NCI-H128 (cell line): ENCODE results near the gene FGD2.

Experiments
- DNase-seq: peaks from one replicate; lab custom pipeline; 2025; ENCODE audit not compliant: unreplicated experiment; lab: John Stamatoyannopoulos, UW

FGD2 gene

GRCh38 chr6:37017606-37018197 lies 12.2 kb downstream of the FGD2 start:
- DNase-seq = no peak

- peak; percentile 84 for DNase-seq
These were observed 13.0 kb downstream of the FGD2 start for GRCh38 chr6:37018198-37019064.

GRCh38 chr6:37019065-37019450 lies 13.6 kb downstream of the FGD2 start:
- DNase-seq = peak; percentile 25

- no peak for DNase-seq
These were observed 14.9 kb downstream of the FGD2 start for GRCh38 chr6:37020381-37020780.

GRCh38 chr6:37020812-37021211 lies 15.4 kb downstream of the FGD2 start:
- DNase-seq = no peak

- DNase-seq = no peak
These were observed 16.1 kb downstream of the FGD2 start for GRCh38 chr6:37021356-37022129.

GRCh38 chr6:37022135-37022863 lies 16.8 kb downstream of the FGD2 start:
- no peak for DNase-seq

- no peak for DNase-seq
These were observed 19.3 kb downstream of the FGD2 start for GRCh38 chr6:37024656-37025337.

- no peak for DNase-seq
These were observed 20.4 kb downstream of the FGD2 start for GRCh38 chr6:37025621-37026466.

GRCh38 chr6:37027036-37027720 lies 21.7 kb downstream of the FGD2 start:
- DNase-seq = no peak

- DNase-seq = no peak
These were observed 22.5 kb downstream of the FGD2 start for GRCh38 chr6:37027811-37028469.

- no peak for DNase-seq
These were observed 24.0 kb downstream of the FGD2 start for GRCh38 chr6:37029249-37029971.

GRCh38 chr6:37030599-37030998 lies 25.1 kb downstream of the FGD2 start:
- DNase-seq = no peak

GRCh38 chr6:37032239-37032638 lies 26.8 kb downstream of the FGD2 start:
- no peak for DNase-seq

GRCh38 chr6:37033255-37033654 lies 27.8 kb downstream of the FGD2 start:
- DNase-seq = no peak

GRCh38 chr6:37033819-37034795 lies 28.7 kb downstream of the FGD2 start:
- no peak for DNase-seq

- no peak for DNase-seq
These were observed 30.7 kb downstream of the FGD2 start for GRCh38 chr6:37036146-37036545.
